Measurements from ENCODE around the gene CDHR4.

GRCh38 chr3:49775538-49775937, 24.1 kb downstream of the CDHR4 start:
- no peak for TF ChIP-seq EP300 (IDR thresholded peaks at IDR 0.05)
- TF ChIP-seq CTCF (IDR thresholded peaks at IDR 0.05) = no peak

Measured in ovary (tissue), 3 donors.